Naive thymus-derived CD4-positive, alpha-beta T cell (primary cell): Measurements from ENCODE around the gene NKX6-2. TPM values are rescaled to one million over a fixed set of nuclear protein-coding genes. Genes with fewer than 3 reads are reported as not detected.

Source experiments
- polyA plus RNA-seq, 2 donors: library from polyadenylated mRNA; unstranded; fragments of 300-500 nt; fragmentation: Illumina TruSeq; gene quantifications; one replicate each; pipeline ENCODE4 v1.2.3, GENCODE V29; 2021
- total RNA-seq, 6 experiments: library from RNA in 5 of 6; stranded (reverse) in 5 of 6; gene quantifications; 1 replicate in 5 of 6; 2 replicates in 1 of 6; pipeline ENCODE4 v1.2.3 and lab custom pipeline; 2021 to 2026

The NKX6-2 gene
- total and polyA plus RNA-seq, 7 experiments from 2014 or later, result 0.80 TPM; not detected in 6

Other genes starting within 250 kb of the NKX6-2 start
- gene INPP5A, start 248.4 kb downstream of the NKX6-2 start, total RNA-seq, result 10 to 100 TPM; 15.5 to 30.7 (median 28.7) TPM
- gene INPP5A, start 248.4 kb downstream of the NKX6-2 start, polyA plus RNA-seq, result 1 to 10 TPM in 1 of 2 donors, under 1 TPM in 1; 0.97 to 2.0 TPM
- under 1 TPM in 1 of 5 experiments, not detected in 4; 0.05 TPM for gene CFAP46, start 156.4 kb upstream of the NKX6-2 start, total RNA-seq
- gene CFAP46, start 156.4 kb upstream of the NKX6-2 start, polyA plus RNA-seq, result not detected